UCSD-AML1 (cell line): Measurements from ENCODE around the gene INF2.

ENCODE experiments used
- DNase-seq: peaks from one replicate; lab custom pipeline; 2025; ENCODE audit not compliant: unreplicated experiment; lab: John Stamatoyannopoulos, UW

Gene INF2

DNA sequence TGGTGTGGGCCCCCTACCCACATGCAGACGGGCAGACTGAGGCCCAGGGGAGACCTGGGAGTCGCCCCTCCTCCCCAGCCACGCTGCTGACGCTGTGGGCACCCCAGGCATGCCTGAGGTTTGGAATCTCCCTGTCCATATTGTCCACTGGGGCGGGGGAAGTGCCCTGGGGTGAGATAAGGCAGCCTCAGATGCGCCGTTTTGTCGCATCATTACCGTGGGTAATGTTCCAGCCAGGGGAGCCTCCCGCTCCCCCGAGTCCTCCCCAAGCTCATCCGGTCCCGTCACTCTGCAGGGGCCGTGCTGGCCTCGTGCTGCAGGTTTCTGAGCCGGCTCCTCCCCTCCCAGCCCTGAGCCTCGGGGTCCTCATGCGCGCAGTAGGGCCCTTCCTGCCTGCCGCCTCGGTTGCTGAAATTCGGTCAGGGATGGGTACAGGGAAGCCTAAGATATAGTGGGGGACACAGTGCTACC lies 11.4 kb downstream of the INF2 start:
- peak; percentile 37 for DNase-seq

DNA sequence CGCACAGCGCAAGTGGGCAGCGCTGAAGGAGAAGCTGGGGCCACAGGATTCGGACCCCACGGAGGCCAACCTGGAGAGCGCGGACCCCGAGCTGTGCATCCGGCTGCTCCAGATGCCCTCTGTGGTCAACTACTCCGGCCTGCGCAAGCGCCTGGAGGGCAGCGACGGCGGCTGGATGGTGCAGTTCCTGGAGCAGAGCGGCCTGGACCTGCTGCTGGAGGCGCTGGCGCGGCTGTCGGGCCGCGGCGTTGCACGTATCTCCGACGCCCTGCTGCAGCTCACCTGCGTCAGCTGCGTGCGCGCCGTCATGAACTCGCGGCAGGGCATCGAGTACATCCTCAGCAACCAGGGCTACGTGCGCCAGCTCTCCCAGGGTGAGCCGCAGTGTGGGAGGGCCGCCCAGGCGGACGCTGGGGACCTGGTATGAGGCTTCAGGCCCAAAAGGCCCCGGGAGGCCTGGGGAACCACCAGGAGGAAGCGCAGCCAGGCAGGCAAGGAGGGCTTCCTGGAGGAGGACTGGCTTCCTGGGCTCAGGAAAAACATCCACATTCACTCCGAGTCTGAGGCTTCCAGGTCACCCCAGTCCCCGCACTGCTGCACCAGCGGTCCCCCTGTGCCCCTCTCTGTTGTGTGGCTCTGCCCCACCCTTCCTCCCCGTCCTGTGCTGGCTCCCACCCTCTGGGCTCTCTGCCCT lies 12.1 kb downstream of the INF2 start:
- no peak for DNase-seq

DNA sequence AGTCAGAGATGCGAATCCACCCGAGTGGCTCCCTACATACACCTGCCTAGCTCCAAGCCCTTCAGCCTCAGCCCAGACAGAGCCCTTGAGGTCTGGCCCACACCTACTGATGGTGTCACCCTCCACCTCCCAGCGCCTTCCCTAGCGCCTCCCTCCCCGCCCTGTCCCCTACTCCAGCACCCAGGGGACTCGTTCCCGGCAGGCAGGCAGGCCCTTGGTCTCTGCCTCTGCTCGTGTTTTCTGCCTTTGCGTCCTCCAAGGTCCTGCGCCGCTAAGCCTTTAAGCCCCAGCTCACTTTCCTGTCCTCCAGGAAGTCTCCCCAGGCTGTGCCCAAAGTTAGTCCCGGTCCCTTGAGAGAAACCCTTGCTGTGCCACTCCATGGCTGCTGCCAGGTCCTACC lies 12.7 kb downstream of the INF2 start:
- no peak for DNase-seq

DNA sequence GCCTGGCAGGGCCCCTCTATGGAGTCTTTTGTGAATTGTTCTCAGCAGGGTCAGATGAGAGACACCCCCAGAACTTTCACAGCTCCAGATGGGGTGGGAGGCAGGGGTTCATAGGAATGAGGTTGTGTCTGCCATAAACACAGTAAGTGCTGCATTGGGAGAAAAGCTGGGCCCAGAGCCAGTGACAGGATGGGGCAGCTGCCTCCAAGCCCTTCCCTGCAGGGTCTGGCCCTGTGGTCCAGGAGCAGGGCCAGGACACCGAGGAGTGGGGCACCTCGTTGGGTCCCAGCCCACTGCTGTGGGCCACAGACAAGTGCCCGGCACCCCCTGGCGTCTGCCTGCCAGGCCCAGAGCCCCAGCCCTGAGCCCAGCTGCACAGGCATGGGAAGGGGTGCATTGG lies 13.3 kb downstream of the INF2 start:
- no peak for DNase-seq

DNA sequence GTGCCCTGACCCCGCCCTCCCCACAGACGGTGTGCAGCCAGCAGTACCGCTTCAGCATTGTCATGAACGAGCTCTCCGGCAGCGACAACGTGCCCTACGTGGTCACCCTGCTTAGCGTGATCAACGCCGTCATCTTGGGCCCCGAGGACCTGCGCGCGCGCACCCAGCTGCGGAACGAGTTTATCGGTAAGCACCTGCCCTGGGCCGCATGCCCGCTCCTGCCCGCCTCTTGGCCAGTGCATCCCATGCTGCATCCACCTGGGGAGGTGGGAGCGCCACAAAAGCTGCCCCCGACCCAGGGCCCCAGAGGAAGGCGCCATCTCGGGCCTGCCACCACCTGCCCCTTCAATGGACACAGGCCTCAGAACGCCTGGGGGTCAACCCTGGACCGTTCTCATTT lies 13.9 kb downstream of the INF2 start:
- DNase-seq, result no peak

DNA sequence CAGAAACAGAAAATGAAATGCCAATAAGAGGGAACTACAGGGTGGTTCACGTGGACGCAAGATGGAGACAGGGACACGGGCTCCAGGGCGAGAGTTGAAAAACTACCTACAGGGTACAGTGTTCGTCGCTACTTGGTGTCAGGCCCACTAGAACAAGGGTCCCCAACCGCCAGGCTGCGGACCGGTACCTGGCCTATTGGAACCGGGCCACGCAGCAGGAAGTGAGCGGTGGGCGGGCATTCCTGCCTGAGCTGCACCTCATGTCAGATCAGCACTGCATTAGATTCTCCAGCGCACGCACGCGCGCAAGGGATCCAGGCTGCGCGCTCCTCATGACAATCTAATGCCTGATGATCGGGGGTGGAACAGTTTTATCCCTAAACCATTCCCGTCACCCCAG lies 14.8 kb downstream of the INF2 start:
- no peak for DNase-seq

DNA sequence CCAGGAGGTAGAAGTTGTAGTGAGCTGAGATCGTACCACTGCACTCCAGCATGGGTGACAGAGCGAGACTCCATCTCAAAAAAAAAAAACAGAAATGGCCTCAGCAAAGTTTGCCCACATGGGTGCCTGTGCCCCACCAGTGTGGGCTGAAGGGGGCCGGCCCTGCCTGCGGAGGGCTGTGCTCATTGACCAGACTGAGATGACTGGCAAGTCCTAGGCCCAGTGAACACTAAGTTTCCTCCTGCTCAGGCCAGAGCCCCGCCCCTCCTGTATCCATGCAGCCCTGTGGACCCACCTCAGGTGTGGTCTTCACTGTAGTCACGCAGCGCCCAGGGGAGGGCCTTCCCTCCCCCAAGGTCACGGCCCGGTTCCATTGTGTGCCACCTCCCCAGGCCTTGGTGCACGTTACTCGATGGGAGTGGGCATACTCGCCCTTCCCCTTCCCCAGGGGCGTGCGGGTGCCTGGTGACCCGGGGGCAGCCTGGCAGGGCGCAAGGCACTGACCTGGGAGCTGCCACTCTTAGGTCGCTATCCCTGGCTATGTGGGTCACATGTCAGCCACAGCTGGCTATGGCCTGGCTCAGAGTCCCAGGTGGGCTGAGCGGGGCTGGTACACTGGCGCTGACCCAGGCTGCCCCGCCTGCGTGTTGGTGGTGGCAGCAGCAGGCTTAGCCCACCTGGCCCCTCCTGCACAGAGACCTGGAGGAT lies 16.1 kb downstream of the INF2 start:
- no peak for DNase-seq

DNA sequence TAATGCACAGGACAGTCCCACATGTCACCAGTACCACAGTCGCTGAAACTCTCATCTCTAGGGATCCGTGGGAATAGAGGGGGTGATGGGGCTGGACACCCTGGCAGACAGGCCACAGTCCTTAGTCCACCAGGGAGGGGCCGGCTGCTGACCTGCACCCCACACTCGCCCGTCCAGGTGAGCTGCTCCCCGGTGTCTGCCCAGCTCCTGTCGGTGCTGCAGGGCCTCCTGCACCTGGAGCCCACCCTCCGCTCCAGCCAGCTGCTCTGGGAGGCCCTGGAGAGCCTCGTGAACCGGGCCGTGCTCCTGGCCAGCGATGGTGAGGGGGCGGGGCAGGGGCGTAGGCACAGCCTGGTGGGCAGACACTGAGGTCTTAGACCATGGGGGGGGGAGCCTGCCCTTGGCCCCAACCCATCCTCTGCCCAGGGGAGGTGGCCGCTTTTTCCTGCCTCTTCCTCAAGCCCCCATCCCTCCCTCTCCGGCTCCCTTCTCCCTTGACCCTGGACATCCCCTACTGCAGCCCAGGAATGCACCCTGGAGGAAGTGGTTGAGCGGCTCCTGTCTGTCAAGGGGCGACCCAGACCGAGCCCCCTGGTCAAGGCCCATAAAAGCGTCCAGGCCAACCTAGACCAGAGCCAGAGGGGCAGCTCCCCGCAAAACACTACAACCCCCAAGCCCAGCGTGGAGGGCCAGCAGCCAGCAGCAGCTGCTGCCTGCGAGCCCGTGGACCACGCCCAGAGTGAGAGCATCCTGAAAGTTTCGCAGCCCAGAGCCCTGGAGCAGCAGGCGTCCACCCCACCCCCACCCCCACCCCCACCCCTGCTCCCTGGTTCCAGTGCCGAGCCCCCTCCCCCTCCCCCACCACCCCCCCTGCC lies 17.6 kb downstream of the INF2 start:
- no peak for DNase-seq

DNA sequence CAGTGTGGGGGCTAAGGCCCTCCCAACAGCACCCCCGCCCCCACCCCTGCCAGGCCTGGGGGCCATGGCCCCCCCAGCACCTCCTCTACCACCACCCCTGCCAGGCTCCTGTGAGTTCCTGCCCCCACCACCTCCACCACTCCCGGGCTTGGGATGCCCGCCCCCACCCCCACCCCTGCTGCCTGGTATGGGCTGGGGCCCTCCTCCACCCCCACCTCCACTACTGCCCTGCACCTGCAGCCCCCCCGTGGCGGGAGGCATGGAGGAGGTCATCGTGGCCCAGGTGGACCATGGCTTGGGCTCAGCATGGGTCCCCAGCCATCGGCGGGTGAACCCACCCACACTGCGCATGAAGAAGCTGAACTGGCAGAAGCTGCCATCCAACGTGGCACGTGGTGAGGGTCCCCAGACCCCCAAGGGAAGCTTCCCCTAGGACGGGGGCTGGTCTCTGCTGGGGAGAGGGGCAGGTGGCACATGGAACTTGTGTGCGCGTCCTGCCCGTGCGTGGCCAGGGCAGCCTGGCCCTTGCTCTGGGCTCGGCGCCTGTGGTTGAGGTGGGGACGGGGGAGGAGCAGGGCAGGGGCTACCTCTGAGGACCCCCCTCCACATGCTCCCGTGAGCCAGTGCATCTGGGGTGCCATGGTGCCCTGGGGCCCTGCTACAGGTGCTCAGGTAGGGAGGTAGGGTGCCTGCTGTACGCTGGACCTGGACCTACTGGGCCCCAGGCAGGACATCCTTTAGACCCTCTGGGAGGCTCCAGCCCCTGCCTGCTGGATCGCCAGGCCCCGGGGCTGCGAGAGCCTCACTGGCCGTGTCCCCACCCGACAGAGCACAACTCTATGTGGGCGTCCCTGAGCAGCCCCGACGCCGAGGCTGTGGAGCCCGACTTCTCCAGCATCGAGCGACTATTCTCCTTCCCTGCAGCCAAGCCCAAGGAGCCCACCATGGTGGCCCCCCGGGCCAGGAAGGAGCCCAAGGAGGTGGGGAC lies 18.5 kb downstream of the INF2 start:
- DNase-seq, result no peak

DNA sequence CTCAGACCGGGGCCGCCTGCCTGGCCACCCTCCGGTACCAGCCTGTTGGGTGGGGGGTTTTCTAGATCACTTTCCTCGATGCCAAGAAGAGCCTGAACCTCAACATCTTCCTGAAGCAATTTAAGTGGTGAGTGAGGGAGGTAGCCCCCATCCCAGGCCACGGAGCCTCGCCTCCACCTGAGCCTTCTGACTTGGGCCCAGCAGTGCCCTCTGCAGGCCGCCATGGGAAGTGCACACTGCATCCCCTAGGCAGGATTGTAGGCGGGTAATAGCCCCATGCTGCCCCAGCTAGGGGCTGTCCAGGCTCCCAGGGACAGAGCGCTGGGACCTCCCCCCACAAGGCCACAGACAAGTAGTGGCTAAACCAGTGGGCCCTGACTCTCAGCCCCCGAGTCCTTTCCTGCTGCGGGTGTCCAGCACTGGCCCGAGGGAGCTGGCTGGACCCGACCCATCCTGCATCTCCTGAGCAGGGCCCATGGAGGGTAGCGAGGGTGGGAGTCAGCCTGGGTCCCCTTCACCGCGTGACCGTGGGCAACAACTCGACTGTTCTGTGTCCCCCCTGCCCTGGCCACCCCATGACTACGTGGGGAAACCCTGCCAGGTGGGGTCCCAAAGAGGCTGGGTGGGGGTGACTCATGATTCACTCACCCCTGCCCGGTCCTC lies 19.3 kb downstream of the INF2 start:
- peak; percentile 76 for DNase-seq

DNA sequence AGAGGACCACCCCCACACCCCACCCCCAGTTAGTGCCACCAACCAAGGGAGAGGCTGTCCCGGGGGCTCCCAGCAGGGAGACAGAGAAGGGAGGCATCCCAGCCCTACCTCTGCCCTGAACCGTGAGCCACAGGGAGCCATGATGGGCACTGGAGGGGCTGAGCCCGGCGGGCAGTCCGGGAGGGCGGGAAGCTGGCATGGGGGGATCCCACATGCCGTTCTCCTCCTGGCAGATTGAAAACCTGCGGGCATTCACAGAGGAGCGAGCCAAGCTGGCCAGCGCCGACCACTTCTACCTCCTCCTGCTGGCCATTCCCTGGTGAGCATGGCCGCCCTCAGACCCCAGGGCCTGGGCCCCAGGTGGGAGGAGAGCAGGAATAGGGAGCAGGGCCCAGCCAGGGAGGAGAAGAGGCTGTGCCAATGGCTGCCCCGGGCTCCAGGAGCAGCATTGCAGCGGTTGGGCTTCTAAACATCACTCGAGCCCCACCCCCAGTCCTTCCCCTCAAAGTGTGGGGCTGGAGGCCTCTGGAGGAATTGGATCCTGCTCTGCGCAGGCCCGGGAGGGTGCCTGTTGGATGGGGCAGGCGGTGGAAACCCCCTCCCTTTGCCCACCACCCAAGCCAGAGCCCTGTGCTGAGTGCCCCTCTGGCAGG lies 20.1 kb downstream of the INF2 start:
- no peak for DNase-seq

DNA sequence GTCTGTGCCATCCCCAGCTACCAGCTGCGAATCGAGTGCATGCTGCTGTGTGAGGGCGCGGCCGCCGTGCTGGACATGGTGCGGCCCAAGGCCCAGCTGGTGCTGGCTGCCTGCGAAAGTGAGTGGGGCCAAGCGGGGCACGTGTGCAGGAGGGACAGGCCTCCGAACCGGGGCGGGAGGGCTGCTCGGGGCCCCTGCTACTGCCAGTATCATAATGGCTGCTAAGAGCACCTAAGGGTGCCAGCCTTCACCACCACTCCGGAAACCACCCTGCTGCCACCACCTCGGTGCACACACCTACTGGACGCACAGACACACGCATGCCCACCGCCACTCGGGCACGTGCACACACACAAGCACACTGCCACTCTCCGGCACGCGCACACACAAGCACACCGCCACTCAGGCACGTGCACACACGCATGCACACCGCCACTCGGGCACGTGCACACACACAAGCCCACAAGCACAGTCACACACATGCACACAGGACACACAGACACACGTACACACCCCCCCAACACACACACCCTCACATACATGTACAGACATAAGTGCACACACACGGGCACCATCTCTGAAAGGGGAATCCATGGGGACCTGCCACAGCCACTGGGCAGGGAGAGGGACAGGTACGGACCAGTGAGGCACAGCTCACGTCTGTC lies 20.8 kb downstream of the INF2 start:
- no peak for DNase-seq

DNA sequence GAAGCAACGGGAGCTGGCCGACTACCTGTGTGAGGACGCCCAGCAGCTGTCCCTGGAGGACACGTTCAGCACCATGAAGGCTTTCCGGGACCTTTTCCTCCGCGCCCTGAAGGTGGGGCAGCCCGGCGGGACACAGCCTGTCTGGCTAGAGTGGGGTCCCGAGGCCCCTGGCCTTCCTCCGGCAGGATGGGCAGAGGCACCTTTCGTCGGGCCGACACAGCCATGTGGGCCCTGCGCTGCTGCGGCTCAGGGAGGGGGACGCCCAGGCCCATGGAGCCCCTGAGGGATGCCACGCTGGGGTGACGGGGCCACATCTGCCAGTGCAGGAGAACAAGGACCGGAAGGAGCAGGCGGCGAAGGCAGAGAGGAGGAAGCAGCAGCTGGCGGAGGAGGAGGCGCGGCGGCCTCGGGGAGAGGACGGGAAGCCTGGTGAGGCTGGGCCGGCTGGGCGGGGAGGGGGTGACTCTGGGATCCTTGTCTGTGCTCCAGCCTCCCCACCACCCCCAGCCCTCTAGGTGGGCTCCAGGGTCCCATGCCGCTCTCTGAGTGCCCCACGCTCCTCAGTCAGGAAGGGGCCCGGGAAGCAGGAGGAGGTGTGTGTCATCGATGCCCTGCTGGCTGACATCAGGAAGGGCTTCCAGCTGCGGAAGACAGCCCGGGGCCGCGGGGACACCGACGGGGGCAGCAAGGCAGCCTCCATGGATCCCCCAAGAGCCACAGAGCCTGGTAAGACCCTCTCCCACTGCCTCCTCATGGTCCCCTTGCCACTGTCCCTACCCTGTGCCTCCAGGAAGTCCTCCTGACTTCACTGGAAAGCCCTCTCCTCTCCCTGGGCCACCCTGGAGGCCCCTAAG lies 23.7 kb downstream of the INF2 start:
- DNase-seq, result peak; percentile 34

DNA sequence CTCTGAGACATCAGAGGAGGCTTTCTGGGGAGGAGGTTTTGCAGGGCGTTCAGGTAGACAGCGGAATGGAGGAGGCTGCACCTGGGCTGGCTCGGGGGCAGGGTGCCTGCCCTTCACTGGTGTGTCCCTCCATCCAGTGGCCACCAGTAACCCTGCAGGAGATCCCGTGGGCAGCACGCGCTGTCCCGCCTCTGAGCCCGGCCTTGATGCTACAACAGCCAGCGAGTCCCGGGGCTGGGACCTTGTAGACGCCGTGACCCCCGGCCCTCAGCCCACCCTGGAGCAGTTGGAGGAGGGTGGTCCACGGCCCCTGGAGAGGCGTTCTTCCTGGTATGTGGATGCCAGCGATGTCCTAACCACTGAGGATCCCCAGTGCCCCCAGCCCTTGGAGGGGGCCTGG lies 24.6 kb downstream of the INF2 start:
- no peak for DNase-seq

DNA sequence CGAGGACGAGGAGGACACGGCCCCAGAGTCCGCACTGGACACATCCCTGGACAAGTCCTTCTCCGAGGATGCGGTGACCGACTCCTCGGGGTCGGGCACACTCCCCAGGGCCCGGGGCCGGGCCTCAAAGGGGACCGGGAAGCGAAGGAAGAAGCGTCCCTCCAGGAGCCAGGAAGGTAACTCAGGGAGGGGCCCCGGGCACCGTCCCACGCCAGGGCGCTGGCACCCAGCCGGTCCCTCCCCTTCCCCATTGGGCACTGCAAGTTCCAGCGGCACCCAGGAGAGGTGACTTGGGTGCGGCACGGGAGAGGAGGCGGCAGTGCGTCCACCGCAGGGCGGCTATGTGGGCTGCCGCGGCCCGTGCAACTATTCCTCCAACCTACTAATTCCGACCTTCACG lies 25.3 kb downstream of the INF2 start:
- no peak for DNase-seq

DNA sequence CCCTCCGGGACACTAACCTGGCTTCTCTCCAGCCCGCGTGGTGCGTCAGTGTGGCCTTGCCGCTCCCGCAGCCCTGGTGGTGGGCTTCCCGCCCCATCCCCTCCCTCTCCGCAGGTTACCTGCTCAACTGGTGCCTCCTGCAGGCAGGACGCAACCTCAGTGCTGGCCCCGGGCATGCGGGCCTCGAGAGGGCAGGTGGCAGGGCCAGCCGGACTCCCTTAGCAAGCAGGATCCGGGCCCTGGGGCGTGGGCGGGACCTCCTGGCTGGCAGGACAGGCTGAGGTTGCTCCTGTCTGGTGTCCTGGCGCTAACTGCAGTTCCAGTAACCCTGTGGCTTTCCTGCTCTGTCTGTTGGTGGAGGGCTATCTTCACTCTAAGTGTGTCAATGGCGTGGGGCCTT lies 26.0 kb downstream of the INF2 start:
- no peak for DNase-seq

DNA sequence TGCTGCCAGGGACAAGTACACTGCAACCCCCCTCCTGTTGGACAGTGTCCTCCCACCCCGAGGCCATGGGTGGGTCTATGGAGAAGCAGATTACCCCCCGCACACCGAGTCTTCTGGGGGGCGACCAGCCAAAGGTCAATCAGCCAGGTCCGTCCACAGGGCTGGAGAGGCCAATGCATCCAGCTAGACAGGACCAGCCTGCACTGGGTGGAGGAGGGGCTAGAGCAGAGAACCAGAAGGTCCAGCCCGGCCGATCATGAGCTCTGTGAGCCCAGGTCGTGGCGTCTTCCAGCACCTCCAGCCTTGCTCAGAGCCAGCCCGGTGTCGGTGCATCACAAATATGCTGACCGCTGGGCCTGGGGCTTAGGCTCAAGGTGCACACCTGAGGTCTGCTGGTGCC lies 26.5 kb downstream of the INF2 start:
- no peak for DNase-seq

DNA sequence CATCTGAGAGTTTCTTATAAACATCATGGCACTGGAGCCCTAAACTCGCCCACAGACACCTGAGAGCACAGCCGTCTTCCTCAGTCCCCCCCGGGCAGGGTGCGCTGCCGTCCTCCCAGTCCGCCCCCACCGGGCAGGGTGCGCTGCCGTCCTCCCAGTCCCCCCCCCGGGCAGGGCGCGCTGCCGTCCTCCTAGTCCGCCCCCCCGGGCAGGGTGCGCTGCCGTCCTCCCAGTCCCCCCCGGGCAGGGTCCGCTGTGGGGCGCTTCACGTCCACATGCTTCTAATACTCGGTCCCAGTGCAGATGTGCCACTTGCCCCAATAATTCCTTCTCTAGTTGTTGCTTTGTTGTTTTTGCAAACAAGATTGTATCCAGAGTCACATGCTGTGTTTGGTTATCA lies 27.7 kb downstream of the INF2 start:
- no peak for DNase-seq
